Esophagus muscularis mucosa (tissue), 4 donors: ENCODE results near the gene MSN.

Source experiments
- EP300 ChIP-seq: sonication (generic); formaldehyde crosslinking; IDR thresholded peaks from one replicate; pipeline ENCODE4 v1.6.1; 2017; ENCODE audit warnings: antibody characterized with exemption
- POLR2A ChIP-seq: fragments of 450-650 bp; IDR thresholded peaks from one replicate; pipeline ENCODE4 v1.6.1; 2017; ENCODE audit warnings: antibody characterized with exemption, moderate library complexity, mild to moderate bottlenecking, low read depth
- POLR2AphosphoS5 ChIP-seq, 2 donors: sonication (generic); formaldehyde crosslinking; IDR thresholded peaks; one replicate each; pipeline ENCODE4 v1.6.1; 2017; ENCODE audit warnings: antibody characterized with exemption in 2 of 2
- TF ChIP-seq, protein P1 (sequence below), 3 experiments: fragments of 200-600 bp in 2 of 3; fragments of 450-650 bp in 1 of 3; sonication (generic) in 2 of 3; IDR thresholded peaks; one replicate each; pipeline ENCODE4 v1.5.1; 2017 to 2019; ENCODE audit warnings: antibody characterized with exemption in 3 of 3, mild to moderate bottlenecking in 2 of 3, moderate library complexity in 1 of 3

DNA sequence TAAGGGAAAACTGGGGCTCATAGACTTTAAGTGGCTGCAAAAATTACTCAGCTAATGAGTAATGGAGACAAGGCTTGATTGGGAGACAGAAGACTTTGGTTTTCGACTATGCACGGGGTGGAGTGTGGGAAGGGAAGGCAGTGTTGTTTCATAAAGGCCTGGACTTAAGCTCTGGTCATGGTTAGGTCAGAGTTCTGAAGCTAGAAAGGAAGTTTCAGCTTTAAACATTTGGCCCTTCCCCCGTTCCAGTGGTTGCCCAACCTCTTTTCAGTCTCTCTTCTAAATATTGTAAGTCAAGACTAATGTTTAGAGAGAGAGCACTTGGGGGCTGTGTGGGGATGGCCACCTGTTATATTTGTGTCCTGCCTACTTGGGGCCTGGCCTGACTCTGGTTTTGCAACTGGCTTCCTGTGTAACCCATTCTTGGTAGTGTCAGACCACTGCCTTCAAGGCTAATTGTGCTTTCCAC is 21.0 kb downstream of the MSN start:
- TF ChIP-seq, protein P1, sequence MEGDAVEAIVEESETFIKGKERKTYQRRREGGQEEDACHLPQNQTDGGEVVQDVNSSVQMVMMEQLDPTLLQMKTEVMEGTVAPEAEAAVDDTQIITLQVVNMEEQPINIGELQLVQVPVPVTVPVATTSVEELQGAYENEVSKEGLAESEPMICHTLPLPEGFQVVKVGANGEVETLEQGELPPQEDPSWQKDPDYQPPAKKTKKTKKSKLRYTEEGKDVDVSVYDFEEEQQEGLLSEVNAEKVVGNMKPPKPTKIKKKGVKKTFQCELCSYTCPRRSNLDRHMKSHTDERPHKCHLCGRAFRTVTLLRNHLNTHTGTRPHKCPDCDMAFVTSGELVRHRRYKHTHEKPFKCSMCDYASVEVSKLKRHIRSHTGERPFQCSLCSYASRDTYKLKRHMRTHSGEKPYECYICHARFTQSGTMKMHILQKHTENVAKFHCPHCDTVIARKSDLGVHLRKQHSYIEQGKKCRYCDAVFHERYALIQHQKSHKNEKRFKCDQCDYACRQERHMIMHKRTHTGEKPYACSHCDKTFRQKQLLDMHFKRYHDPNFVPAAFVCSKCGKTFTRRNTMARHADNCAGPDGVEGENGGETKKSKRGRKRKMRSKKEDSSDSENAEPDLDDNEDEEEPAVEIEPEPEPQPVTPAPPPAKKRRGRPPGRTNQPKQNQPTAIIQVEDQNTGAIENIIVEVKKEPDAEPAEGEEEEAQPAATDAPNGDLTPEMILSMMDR (IDR thresholded peaks at IDR 0.05) = no peak
- TF ChIP-seq POLR2A = no peak
- TF ChIP-seq POLR2AphosphoS5 (IDR thresholded peaks at IDR 0.05) = no peak
- TF ChIP-seq EP300 = no peak
